GM23338 (cell line): Measurements from ENCODE around the gene GSC2. TPM values are rescaled to one million over a fixed set of nuclear protein-coding genes. Genes with fewer than 3 reads are reported as not detected.

Source experiments
- ATAC-seq: fragments of 200-7000 bp; cut with Tn5 transposase; 3 replicates; pipeline ENCODE4 v1.9.1; 2020
- DNase-seq: peaks from one replicate; pipeline ENCODE4 v3.0.0-alpha.2; 2015; ENCODE audit warnings: low spot score
- H2AFZ ChIP-seq: fragments of 200-600 bp; sonication (generic); 2 replicates; pipeline ENCODE4 v1.8.0; 2016; ENCODE audit warnings: antibody characterized with exemption, mild to moderate bottlenecking, moderate library complexity
- H3F3A ChIP-seq: fragments of 200-600 bp; sonication (generic); replicated peaks from 2 replicates; pipeline ENCODE4 v1.8.0; 2017; ENCODE audit warnings: antibody characterized with exemption, mixed run types, low read depth
- H3K27ac ChIP-seq: fragments of 200-600 bp; sonication (generic); 2 replicates; pipeline ENCODE4 v1.6.1; 2016; ENCODE audit warnings: low read depth
- H3K27me3 ChIP-seq: fragments of 200-600 bp; sonication (generic); 2 replicates; pipeline ENCODE4 v1.8.0; 2016; ENCODE audit warnings: mild to moderate bottlenecking, mixed run types, moderate library complexity; ENCODE audit not compliant: insufficient read depth
- H3K36me3 ChIP-seq: fragments of 200-600 bp; sonication (generic); 2 replicates; pipeline ENCODE4 v1.8.0; 2016; ENCODE audit warnings: mild to moderate bottlenecking; ENCODE audit not compliant: insufficient read depth
- H3K4me1 ChIP-seq: fragments of 200-600 bp; sonication (generic); 2 replicates; pipeline ENCODE4 v1.8.0; 2016; ENCODE audit warnings: mild to moderate bottlenecking, moderate library complexity; ENCODE audit not compliant: insufficient read depth
- H3K4me2 ChIP-seq: fragments of 200-600 bp; sonication (generic); 2 replicates; pipeline ENCODE4 v1.7.1; 2017; ENCODE audit warnings: mixed run types
- H3K4me3 ChIP-seq: fragments of 200-600 bp; sonication (generic); 2 replicates; pipeline ENCODE4 v1.6.1; 2016; ENCODE audit warnings: mixed run types
- H3K79me2 ChIP-seq: fragments of 200-600 bp; sonication (generic); replicated peaks from 2 replicates; pipeline ENCODE4 v1.8.0; 2017; ENCODE audit warnings: mild to moderate bottlenecking; ENCODE audit not compliant: insufficient read depth
- H3K9me2 ChIP-seq: fragments of 200-600 bp; sonication (generic); 2 replicates; pipeline ENCODE4 v1.8.0; 2017; ENCODE audit not compliant: insufficient read depth
- H4K20me1 ChIP-seq: fragments of 200-600 bp; sonication (generic); replicated peaks from 2 replicates; pipeline ENCODE4 v1.8.0; 2017; ENCODE audit warnings: mild to moderate bottlenecking; ENCODE audit not compliant: insufficient read depth
- H3K27ac Mint-ChIP-seq: 2 replicates; pipeline ENCODE4 v1.8.0; 2020; ENCODE audit warnings: inconsistent platforms, mild to moderate bottlenecking, moderate library complexity, mixed read lengths
- H3K27me3 Mint-ChIP-seq: 3 replicates; pipeline ENCODE4 v1.8.0; 2022; ENCODE audit warnings: low read depth, mild to moderate bottlenecking, moderate library complexity, mixed read lengths, inconsistent platforms; ENCODE audit not compliant: insufficient read depth, poor library complexity
- H3K36me3 Mint-ChIP-seq: 3 replicates; pipeline ENCODE4 v1.8.0; 2021; ENCODE audit warnings: low read depth, mild to moderate bottlenecking, inconsistent platforms, moderate library complexity, mixed read lengths
- H3K4me1 Mint-ChIP-seq: 3 replicates; pipeline ENCODE4 v1.8.0; 2020; ENCODE audit warnings: mild to moderate bottlenecking, inconsistent platforms, mixed read lengths
- H3K4me3 Mint-ChIP-seq: 3 replicates; pipeline ENCODE4 v1.8.0; 2021; ENCODE audit warnings: moderate library complexity, mild to moderate bottlenecking, inconsistent platforms, mixed read lengths
- H3K9me3 Mint-ChIP-seq: 3 replicates; pipeline ENCODE4 v1.8.0; 2020; ENCODE audit warnings: moderate library complexity, mild to moderate bottlenecking, inconsistent platforms, mixed read lengths
- CREB1 ChIP-seq: fragments of 250-450 bp; sonication (Bioruptor Pico); IDR thresholded peaks from 2 replicates; pipeline ENCODE4 v1.5.0; 2020; ENCODE audit warnings: low read depth, mild to moderate bottlenecking, moderate library complexity
- CTCF ChIP-seq, 2 experiments: fragments of 200-600 bp in 1 of 2; sonication (generic) in 1 of 2; conservative IDR thresholded peaks; 2 replicates each; pipeline versions ENCODE4 v1.5.1 to v1.6.1; 2016 to 2017; ENCODE audit warnings: antibody characterized with exemption in 2 of 2, low read depth in 2 of 2, mild to moderate bottlenecking in 2 of 2, moderate library complexity in 1 of 2
- ETS1 ChIP-seq: IDR thresholded peaks from 2 replicates; pipeline ENCODE4 v1.6.1; 2016; ENCODE audit warnings: antibody characterized with exemption
- EZH2 ChIP-seq: fragments of 200-600 bp; sonication (generic); IDR thresholded peaks from one replicate; pipeline ENCODE4 v1.8.0; 2017; ENCODE audit warnings: antibody characterized with exemption, mild to moderate bottlenecking, low read depth; ENCODE audit not compliant: unreplicated experiment
- EZH2phosphoT487 ChIP-seq: fragments of 200-600 bp; sonication (generic); IDR thresholded peaks from one replicate; pipeline ENCODE4 v1.8.1; 2018; ENCODE audit warnings: antibody characterized with exemption; ENCODE audit not compliant: unreplicated experiment
- JUNB ChIP-seq: IDR thresholded peaks from one replicate; pipeline ENCODE4 v1.6.1; 2016; ENCODE audit warnings: antibody characterized with exemption; ENCODE audit not compliant: unreplicated experiment
- NANOG ChIP-seq: IDR thresholded peaks from 2 replicates; pipeline ENCODE4 v1.6.1; 2016; ENCODE audit warnings: antibody characterized with exemption, borderline replicate concordance
- POLR2AphosphoS5 ChIP-seq: IDR thresholded peaks from 2 replicates; pipeline ENCODE4 v1.6.1; 2016; ENCODE audit warnings: antibody characterized with exemption, low read depth
- REST ChIP-seq: IDR thresholded peaks from one replicate; pipeline ENCODE4 v1.6.1; 2018; ENCODE audit warnings: antibody characterized with exemption; ENCODE audit not compliant: unreplicated experiment
- STAT1 ChIP-seq: IDR thresholded peaks from one replicate; pipeline ENCODE4 v1.6.1; 2016; ENCODE audit warnings: antibody characterized with exemption; ENCODE audit not compliant: unreplicated experiment
- ZNF114 ChIP-seq: fragments of 250-450 bp; sonication (Bioruptor Pico); IDR thresholded peaks from 2 replicates; pipeline ENCODE4 v1.5.0; 2020; ENCODE audit warnings: mild to moderate bottlenecking, moderate library complexity
- ZNF331 ChIP-seq: fragments of 250-450 bp; sonication (Bioruptor Pico); IDR thresholded peaks from 2 replicates; pipeline ENCODE4 v1.5.0; 2020; ENCODE audit warnings: low read depth, mild to moderate bottlenecking, moderate library complexity
- polyA plus RNA-seq: library from polyadenylated mRNA; unstranded; fragments of >200 nt; fragmentation: Nextera tagmentation; extraction: Ambion mirVana; gene quantifications from 2 replicates; pipeline ENCODE4 v1.2.1, GENCODE V29; 2016
- total RNA-seq: library from RNA; depleted of rRNA; stranded (reverse); fragments of >200 nt; shearing (Covaris generic); gene quantifications from 2 replicates; pipeline ENCODE4 v1.2.3, GENCODE V29; 2014
- TF ChIP-seq, protein P1 (sequence below): fragments of 250-450 bp; sonication (Bioruptor Pico); IDR thresholded peaks from 2 replicates; pipeline ENCODE4 v1.5.0; 2020; ENCODE audit warnings: mild to moderate bottlenecking, moderate library complexity

Gene GSC2
- total and polyA plus RNA-seq, 2 experiments from 2014 or later: not detected

DNA sequence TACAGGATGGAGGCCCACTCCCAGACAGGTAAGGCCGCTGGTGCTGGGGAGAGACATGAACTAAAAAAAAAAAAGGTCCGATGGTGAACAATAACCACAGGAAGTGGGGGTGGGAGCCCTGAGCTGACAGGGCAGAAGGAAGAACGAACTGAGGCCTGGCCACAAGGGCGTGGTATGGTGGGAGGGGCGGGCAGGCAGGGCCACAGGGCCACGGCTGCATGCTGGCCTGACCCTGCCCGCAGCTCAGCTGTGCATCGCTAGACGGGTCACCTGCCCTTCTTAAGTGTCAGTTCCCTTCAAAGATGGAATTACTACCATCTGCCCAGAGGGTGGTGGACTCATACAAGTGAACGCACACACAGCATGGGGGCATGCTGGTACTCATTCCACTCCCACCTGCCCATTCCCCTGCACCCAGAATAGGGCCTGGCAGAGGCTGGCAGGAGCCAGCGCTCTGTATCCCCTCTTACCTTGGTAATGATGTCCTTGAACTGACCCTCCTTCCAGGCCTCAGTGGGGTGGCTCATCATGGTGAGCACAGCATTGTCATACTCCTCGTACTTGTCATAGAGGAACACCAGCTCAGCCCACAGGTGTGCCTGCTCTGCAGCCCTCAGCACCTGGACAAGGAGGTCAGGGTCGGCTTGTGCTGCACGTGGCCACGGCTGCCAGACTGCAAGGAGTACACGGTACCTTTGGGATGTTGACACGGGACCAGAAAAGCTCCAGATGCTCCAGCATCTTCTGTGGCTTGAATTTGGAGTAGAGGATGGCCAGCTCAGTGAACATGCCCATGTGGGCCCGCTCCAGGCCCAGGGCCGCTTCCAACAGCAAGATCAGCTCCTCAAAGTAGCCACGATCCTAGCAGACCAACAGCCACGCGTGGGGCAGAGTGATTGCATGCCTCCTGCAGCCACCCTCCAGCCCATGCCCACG, 46.0 kb upstream of the GSC2 start:
- H3K27me3 Mint-ChIP-seq: peaks cover 8% of the 10 kb centered on the region
- no peak overlapping the region for H3K4me3 Mint-ChIP-seq
- H3K4me1 Mint-ChIP-seq: peaks cover 7% of the 10 kb centered on the region
- DNase-seq: no peak
- Histone ChIP-seq H3K27me3 (no peaks in the 10 kb centered on the region), H3K4me3 (no peak overlapping the region), H3K79me2 (no peaks in the 10 kb centered on the region), H3F3A (no peaks in the 10 kb centered on the region), H3K4me1 (no peaks in the 10 kb centered on the region), H3K9me2 (no peaks in the 10 kb centered on the region), H3K27ac (no peak overlapping the region), H4K20me1 (no peaks in the 10 kb centered on the region), H2AFZ (no peak overlapping the region), H3K36me3 (0 out of 2 replicates have a peak, but pooled peaks cover 7% of the 10 kb centered on the region), H3K4me2 (no peak overlapping the region)
- H3K27ac Mint-ChIP-seq: no peak overlapping the region
- ATAC-seq: no peak
- TF ChIP-seq POLR2AphosphoS5 (no peak), CTCF (conservative IDR thresholded peaks at IDR 0.05; ENCODE audit: low read depth in 2 of 2) (no peak), ZNF114 (CRISPR knock-in tag) (no peak), CREB1 (CRISPR knock-in tag) (no peak), REST (no peak), EZH2 (no peak), STAT1 (no peak), ZNF331 (CRISPR knock-in tag) (no peak), EZH2phosphoT487 (no peak), NANOG (no peak), JUNB (no peak), ETS1 (no peak)
- TF ChIP-seq, protein P1, sequence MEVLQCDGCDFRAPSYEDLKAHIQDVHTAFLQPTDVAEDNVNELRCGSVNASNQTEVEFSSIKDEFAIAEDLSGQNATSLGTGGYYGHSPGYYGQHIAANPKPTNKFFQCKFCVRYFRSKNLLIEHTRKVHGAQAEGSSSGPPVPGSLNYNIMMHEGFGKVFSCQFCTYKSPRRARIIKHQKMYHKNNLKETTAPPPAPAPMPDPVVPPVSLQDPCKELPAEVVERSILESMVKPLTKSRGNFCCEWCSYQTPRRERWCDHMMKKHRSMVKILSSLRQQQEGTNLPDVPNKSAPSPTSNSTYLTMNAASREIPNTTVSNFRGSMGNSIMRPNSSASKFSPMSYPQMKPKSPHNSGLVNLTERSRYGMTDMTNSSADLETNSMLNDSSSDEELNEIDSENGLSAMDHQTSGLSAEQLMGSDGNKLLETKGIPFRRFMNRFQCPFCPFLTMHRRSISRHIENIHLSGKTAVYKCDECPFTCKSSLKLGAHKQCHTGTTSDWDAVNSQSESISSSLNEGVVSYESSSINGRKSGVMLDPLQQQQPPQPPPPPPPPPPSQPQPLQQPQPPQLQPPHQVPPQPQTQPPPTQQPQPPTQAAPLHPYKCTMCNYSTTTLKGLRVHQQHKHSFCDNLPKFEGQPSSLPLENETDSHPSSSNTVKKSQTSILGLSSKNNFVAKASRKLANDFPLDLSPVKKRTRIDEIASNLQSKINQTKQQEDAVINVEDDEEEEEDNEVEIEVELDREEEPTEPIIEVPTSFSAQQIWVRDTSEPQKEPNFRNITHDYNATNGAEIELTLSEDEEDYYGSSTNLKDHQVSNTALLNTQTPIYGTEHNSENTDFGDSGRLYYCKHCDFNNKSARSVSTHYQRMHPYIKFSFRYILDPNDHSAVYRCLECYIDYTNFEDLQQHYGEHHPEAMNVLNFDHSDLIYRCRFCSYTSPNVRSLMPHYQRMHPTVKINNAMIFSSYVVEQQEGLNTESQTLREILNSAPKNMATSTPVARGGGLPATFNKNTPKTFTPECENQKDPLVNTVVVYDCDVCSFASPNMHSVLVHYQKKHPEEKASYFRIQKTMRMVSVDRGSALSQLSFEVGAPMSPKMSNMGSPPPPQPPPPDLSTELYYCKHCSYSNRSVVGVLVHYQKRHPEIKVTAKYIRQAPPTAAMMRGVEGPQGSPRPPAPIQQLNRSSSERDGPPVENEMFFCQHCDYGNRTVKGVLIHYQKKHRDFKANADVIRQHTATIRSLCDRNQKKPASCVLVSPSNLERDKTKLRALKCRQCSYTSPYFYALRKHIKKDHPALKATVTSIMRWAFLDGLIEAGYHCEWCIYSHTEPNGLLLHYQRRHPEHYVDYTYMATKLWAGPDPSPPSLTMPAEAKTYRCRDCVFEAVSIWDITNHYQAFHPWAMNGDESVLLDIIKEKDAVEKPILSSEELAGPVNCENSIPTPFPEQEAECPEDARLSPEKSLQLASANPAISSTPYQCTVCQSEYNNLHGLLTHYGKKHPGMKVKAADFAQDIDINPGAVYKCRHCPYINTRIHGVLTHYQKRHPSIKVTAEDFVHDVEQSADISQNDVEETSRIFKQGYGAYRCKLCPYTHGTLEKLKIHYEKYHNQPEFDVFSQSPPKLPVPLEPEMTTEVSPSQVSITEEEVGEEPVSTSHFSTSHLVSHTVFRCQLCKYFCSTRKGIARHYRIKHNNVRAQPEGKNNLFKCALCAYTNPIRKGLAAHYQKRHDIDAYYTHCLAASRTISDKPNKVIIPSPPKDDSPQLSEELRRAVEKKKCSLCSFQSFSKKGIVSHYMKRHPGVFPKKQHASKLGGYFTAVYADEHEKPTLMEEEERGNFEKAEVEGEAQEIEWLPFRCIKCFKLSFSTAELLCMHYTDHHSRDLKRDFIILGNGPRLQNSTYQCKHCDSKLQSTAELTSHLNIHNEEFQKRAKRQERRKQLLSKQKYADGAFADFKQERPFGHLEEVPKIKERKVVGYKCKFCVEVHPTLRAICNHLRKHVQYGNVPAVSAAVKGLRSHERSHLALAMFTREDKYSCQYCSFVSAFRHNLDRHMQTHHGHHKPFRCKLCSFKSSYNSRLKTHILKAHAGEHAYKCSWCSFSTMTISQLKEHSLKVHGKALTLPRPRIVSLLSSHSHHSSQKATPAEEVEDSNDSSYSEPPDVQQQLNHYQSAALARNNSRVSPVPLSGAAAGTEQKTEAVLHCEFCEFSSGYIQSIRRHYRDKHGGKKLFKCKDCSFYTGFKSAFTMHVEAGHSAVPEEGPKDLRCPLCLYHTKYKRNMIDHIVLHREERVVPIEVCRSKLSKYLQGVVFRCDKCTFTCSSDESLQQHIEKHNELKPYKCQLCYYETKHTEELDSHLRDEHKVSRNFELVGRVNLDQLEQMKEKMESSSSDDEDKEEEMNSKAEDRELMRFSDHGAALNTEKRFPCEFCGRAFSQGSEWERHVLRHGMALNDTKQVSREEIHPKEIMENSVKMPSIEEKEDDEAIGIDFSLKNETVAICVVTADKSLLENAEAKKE (CRISPR knock-in tag): no peak
- H3K36me3 Mint-ChIP-seq: peaks cover 41% of the 10 kb centered on the region
- H3K9me3 Mint-ChIP-seq: no peaks in the 10 kb centered on the region; the same call in 2 of the 3 replicates
